H1 (cell line): Measurements from ENCODE around the gene GREB1L. TPM values are rescaled to one million over a fixed set of nuclear protein-coding genes. Genes with fewer than 3 reads are reported as not detected.

Source experiments
- CTCF ChIA-PET: fragments of 300-600 bp; sonication (Branson Sonifier 250); formaldehyde crosslinking; loops from one replicate; lab custom pipeline; 2021; ENCODE audit not compliant: partially characterized antibody; lab: Charles Lee
- POLR2A ChIA-PET: fragments of 300-600 bp; sonication (Branson Sonifier 250); formaldehyde crosslinking; loops from one replicate; lab custom pipeline; 2021; ENCODE audit warnings: inconsistent platforms; ENCODE audit not compliant: partially characterized antibody; lab: Charles Lee
- DNase-seq, 2 experiments: peaks; one replicate each; pipeline versions ENCODE4 v3.0.0 to v3.0.0-alpha.2; 2010 to 2022; ENCODE audit warnings: low spot score in 2 of 2, low read depth in 1 of 2, mixed read lengths in 1 of 2
- FAIRE-seq: peaks from 2 replicates; lab custom pipeline; 2011; peaks lifted over from hg19 to GRCh38; lab: Jason Lieb, UNC
- H2AFZ ChIP-seq: 2 replicates; pipeline ENCODE4 v1.8.1; 2012; ENCODE audit warnings: low read length, inconsistent platforms
- H2AK5ac ChIP-seq: 2 replicates; pipeline ENCODE4 v1.6.1; 2013; ENCODE audit warnings: low read depth, low read length
- H2BK120ac ChIP-seq: replicated peaks from 2 replicates; pipeline ENCODE3; 2013; ENCODE audit warnings: low read depth, low read length, inconsistent platforms
- H2BK12ac ChIP-seq: 2 replicates; pipeline ENCODE4 v1.6.1; 2013; ENCODE audit warnings: low read depth, low read length
- H2BK15ac ChIP-seq: 2 replicates; pipeline ENCODE4 v1.6.1; 2013; ENCODE audit warnings: low read length
- H2BK20ac ChIP-seq: 2 replicates; pipeline ENCODE4 v1.6.1; 2013; ENCODE audit warnings: low read length
- H2BK5ac ChIP-seq: 2 replicates; pipeline ENCODE4 v1.6.1; 2013; ENCODE audit warnings: low read depth, low read length
- H3K14ac ChIP-seq: 2 replicates; pipeline ENCODE4 v1.6.1; 2013; ENCODE audit warnings: inconsistent platforms; ENCODE audit not compliant: insufficient read length
- H3K18ac ChIP-seq: 2 replicates; pipeline ENCODE4 v1.6.1; 2013; ENCODE audit warnings: low read length; ENCODE audit errors: extremely low read depth
- H3K23ac ChIP-seq: 2 replicates; pipeline ENCODE4 v1.6.1; 2013; ENCODE audit warnings: inconsistent platforms; ENCODE audit not compliant: insufficient read length
- H3K23me2 ChIP-seq: 2 replicates; pipeline ENCODE4 v1.6.1; 2013; ENCODE audit warnings: low read depth, low read length
- H3K27ac ChIP-seq: 2 replicates; pipeline ENCODE4 v1.6.1; 2011; ENCODE audit warnings: low read depth, low read length, inconsistent platforms
- H3K27me3 ChIP-seq, 4 experiments: replicated peaks in 1 of 4; 1 replicate in 1 of 4; 2 replicates in 3 of 4; pipeline versions ENCODE4 v1.6.1 to v1.8.1; 2011 to 2013; ENCODE audit warnings: low read length in 3 of 4, mild to moderate bottlenecking in 3 of 4, inconsistent platforms in 2 of 4, mixed read lengths in 2 of 4, moderate library complexity in 1 of 4; ENCODE audit not compliant: control insufficient read depth in 3 of 4, insufficient read depth in 3 of 4; ENCODE audit errors: extremely low read depth in 1 of 4
- H3K36me3 ChIP-seq, 4 experiments: 2 replicates each; pipeline versions ENCODE4 v1.6.1 to v1.8.1; 2011 to 2013; ENCODE audit warnings: mild to moderate bottlenecking in 4 of 4, low read length in 3 of 4, moderate library complexity in 2 of 4, control low read depth in 1 of 4, inconsistent platforms in 1 of 4; ENCODE audit not compliant: insufficient read depth in 4 of 4, control insufficient read depth in 2 of 4
- H3K4ac ChIP-seq: replicated peaks from 2 replicates; pipeline ENCODE3; 2013; ENCODE audit warnings: low read length, low read depth, mixed read lengths, inconsistent platforms; ENCODE audit not compliant: insufficient read length
- H3K4me1 ChIP-seq, 4 experiments: replicated peaks in 1 of 4; 1 replicate in 1 of 4; 2 replicates in 3 of 4; pipeline versions ENCODE4 v1.6.1 to v1.8.1; 2011 to 2013; ENCODE audit warnings: low read length in 3 of 4, inconsistent platforms in 2 of 4, mixed read lengths in 1 of 4; ENCODE audit not compliant: insufficient read depth in 4 of 4, control insufficient read depth in 3 of 4
- H3K4me2 ChIP-seq, 2 experiments: 2 replicates each; pipeline versions ENCODE4 v1.6.1 to v1.8.1; 2011 to 2013; ENCODE audit warnings: low read depth in 2 of 2, low read length in 2 of 2, control low read depth in 1 of 2, inconsistent platforms in 1 of 2, mild to moderate bottlenecking in 1 of 2; ENCODE audit not compliant: insufficient read depth in 1 of 2
- H3K4me3 ChIP-seq, 4 experiments: fragments of 200-600, 300-600 bp in 1 of 4; sonication (generic), shearing (Covaris generic), sonication (Bioruptor Twin) in 1 of 4; 2 replicates each; pipeline versions ENCODE4 v1.5.1 to v1.8.1; 2011 to 2016; ENCODE audit warnings: low read length in 4 of 4, low read depth in 3 of 4, control low read depth in 2 of 4, inconsistent platforms in 2 of 4, mild to moderate bottlenecking in 2 of 4, mixed read lengths in 1 of 4, moderate library complexity in 1 of 4; ENCODE audit not compliant: insufficient read depth in 2 of 4; ENCODE audit errors: extremely low read depth in 1 of 4
- H3K56ac ChIP-seq: replicated peaks from 2 replicates; pipeline ENCODE3; 2013; ENCODE audit warnings: low read depth, mild to moderate bottlenecking, mixed read lengths, low read length, inconsistent platforms; ENCODE audit not compliant: insufficient read length
- H3K79me1 ChIP-seq: 2 replicates; pipeline ENCODE4 v1.6.1; 2013; ENCODE audit warnings: low read depth, low read length, control low read depth
- H3K79me2 ChIP-seq, 2 experiments: 2 replicates each; pipeline versions ENCODE4 v1.6.1 to v1.8.1; 2012 to 2013; ENCODE audit warnings: low read length in 2 of 2, mild to moderate bottlenecking in 2 of 2, inconsistent platforms in 1 of 2; ENCODE audit not compliant: insufficient read depth in 2 of 2, control insufficient read depth in 1 of 2
- H3K9ac ChIP-seq, 4 experiments: replicated peaks in 1 of 4; 1 replicate in 1 of 4; 2 replicates in 3 of 4; pipeline versions ENCODE4 v1.6.1 to v1.8.1; 2011 to 2013; ENCODE audit warnings: low read depth in 3 of 4, low read length in 3 of 4, control low read depth in 2 of 4, mild to moderate bottlenecking in 2 of 4, moderate library complexity in 2 of 4, inconsistent platforms in 1 of 4; ENCODE audit errors: extremely low read depth in 1 of 4
- H3K9me3 ChIP-seq, 2 experiments: 2 replicates each; pipeline versions ENCODE4 v1.6.1 to v1.8.1; 2012 to 2013; ENCODE audit warnings: mild to moderate bottlenecking in 2 of 2, moderate library complexity in 2 of 2, control low read depth in 1 of 2, inconsistent platforms in 1 of 2, low read depth in 1 of 2, low read length in 1 of 2, mixed read lengths in 1 of 2; ENCODE audit not compliant: insufficient read depth in 2 of 2
- H4K20me1 ChIP-seq, 2 experiments: replicated peaks in 1 of 2; 2 replicates each; pipeline versions ENCODE3 to v1.8.1; 2011 to 2013; ENCODE audit warnings: inconsistent platforms in 2 of 2, low read length in 2 of 2, mild to moderate bottlenecking in 1 of 2; ENCODE audit not compliant: insufficient read depth in 2 of 2, control insufficient read depth in 1 of 2
- H4K5ac ChIP-seq: 2 replicates; pipeline ENCODE4 v1.6.1; 2013; ENCODE audit warnings: low read length, low read depth, mixed read lengths, inconsistent platforms; ENCODE audit not compliant: insufficient read length
- H4K8ac ChIP-seq: 2 replicates; pipeline ENCODE4 v1.8.0; 2013; ENCODE audit warnings: mild to moderate bottlenecking, moderate library complexity, low read length, inconsistent platforms; ENCODE audit not compliant: insufficient read depth; ENCODE audit errors: extremely low read depth
- H4K91ac ChIP-seq: replicated peaks from 2 replicates; pipeline ENCODE3; 2013; ENCODE audit warnings: low read length, mixed read lengths, inconsistent platforms; ENCODE audit not compliant: insufficient read length
- ASH2L ChIP-seq: fragments of 200-600, 300-600 bp; sonication (generic); IDR thresholded peaks from one replicate; pipeline ENCODE4 v1.7.1; 2017; ENCODE audit warnings: low read length
- CTBP2 ChIP-seq: IDR thresholded peaks from 2 replicates; pipeline ENCODE4 v1.7.0; 2011; ENCODE audit warnings: borderline replicate concordance, mild to moderate bottlenecking, moderate library complexity, mixed read lengths, low read length; ENCODE audit not compliant: insufficient read depth, insufficient read length
- NRF1 ChIP-seq: IDR thresholded peaks from 2 replicates; pipeline ENCODE4 v1.6.1; 2011; ENCODE audit warnings: mild to moderate bottlenecking, low read depth, low read length, improper control_type of control experiment
- POU5F1 ChIP-seq: IDR thresholded peaks from 2 replicates; pipeline ENCODE4 v1.6.1; 2011; ENCODE audit warnings: low read depth, mild to moderate bottlenecking, low read length, moderate library complexity
- RAD21 ChIP-seq, 2 experiments: IDR thresholded peaks in 1 of 2; conservative IDR thresholded peaks in 1 of 2; 2 replicates each; pipeline ENCODE4 v1.6.1; 2011; ENCODE audit warnings: low read depth in 2 of 2, low read length in 2 of 2, improper control_type of control experiment in 1 of 2, inconsistent platforms in 1 of 2, mild to moderate bottlenecking in 1 of 2, moderate library complexity in 1 of 2
- RFX5 ChIP-seq: IDR thresholded peaks from 2 replicates; pipeline ENCODE4 v1.6.1; 2011; ENCODE audit warnings: low read depth, low read length, improper control_type of control experiment, borderline replicate concordance
- TAF1 ChIP-seq: IDR thresholded peaks from 2 replicates; pipeline ENCODE4 v1.6.1; 2011; ENCODE audit warnings: mild to moderate bottlenecking, low read depth, low read length
- ZNF274 ChIP-seq: IDR thresholded peaks from 2 replicates; pipeline ENCODE4 v1.7.0; 2012; ENCODE audit warnings: low read length, borderline replicate concordance; ENCODE audit errors: extremely low read depth
- WGBS, 2 experiments: shearing (Covaris generic) in 1 of 2; methylation state at CpG; one replicate each; pipeline versions ENCODE4 v1.1.6 to v1.1.7; 2013 to 2015; ENCODE audit warnings: low lambda C conversion rate in 2 of 2, mixed read lengths in 2 of 2, inconsistent platforms in 1 of 2, low coverage in 1 of 2, missing lambda C conversion rate in 1 of 2; ENCODE audit not compliant: insufficient replicate concordance in 2 of 2, insufficient coverage in 1 of 2, insufficient read length in 1 of 2; ENCODE audit errors: extremely low coverage in 1 of 2, missing lambda C conversion rate in 1 of 2; 5-methylcytosine and 5-hydroxymethylcytosine counted together
- polyA plus RNA-seq, 7 experiments: library from polyadenylated mRNA; depleted of rRNA in 3 of 7; stranded (reverse) in 5 of 7; unstranded in 2 of 7; fragments of >200 nt in 5 of 7; fragments of 200-250 nt in 2 of 7; gene quantifications; 1 replicate in 5 of 7; 2 replicates in 1 of 7; 4 replicates in 1 of 7; pipeline versions ENCODE4 v1.2.1 to v1.2.3, GENCODE V29; 2011 to 2013; ENCODE audit warnings: missing spikeins in 2 of 7, mixed read lengths in 2 of 7
- total RNA-seq: library from RNA; stranded (reverse); fragmentation: NEBNext Ultra II Directional; extraction: Animal tissue kit (Norgen Biotek cat#: 25700); gene quantifications from 2 replicates; pipeline ENCODE4 v1.2.1, GENCODE V29; 2021
- TF ChIP-seq, protein P1 (sequence below): IDR thresholded peaks from 2 replicates; pipeline ENCODE4 v1.6.1; 2012; ENCODE audit warnings: inconsistent platforms

GREB1L gene
- total and polyA plus RNA-seq, 2 of the 8 experiments (the other 6 are each of a cell fraction or from before 2014, with no cell fraction given) = 0.34 to 1.6 TPM

DNA sequence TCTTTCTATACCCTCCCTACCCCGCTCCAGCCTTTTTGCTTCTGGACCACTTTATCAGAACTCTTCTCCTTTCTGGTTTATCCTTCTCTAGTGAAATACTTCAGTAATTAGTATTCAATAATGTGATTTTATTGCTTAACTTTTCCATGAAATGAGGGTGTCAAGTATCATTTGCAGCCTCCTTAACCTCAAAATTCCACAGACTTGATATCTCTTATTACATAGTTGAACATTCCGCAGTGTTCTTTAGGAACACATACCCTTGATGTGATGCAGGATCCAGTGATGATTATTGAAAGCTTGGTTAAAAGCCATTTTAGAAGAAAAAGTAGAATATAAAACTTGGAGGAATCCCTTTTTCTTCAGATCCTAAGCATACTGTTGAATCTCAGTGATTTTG, 94.8 kb downstream of the GREB1L start:
- H3K27ac ChIP-seq = no peak overlapping the region
- H2BK20ac ChIP-seq = no peak overlapping the region

More for the DNA sequence above, 94.8 kb downstream of the GREB1L start:
- Histone ChIP-seq H3K27me3 (no peaks in the 10 kb centered on the region), H3K23ac (no peak overlapping the region), H2BK120ac (no peak overlapping the region), H3K9ac (no peak overlapping the region), H2BK12ac (no peak overlapping the region), H3K18ac (no peak overlapping the region), H3K79me2 (no peaks in the 10 kb centered on the region), H3K4me1 (peaks cover 0 to 5% (median 0%) of the 10 kb centered on the region in 4 experiments; a peak in 1 of 7 replicates), H4K20me1 (no peaks in the 10 kb centered on the region), H3K56ac (no peak overlapping the region), H4K5ac (no peak overlapping the region), H3K4me2 (no peak overlapping the region), H2BK5ac (no peak overlapping the region), H2AFZ (no peak overlapping the region), H3K9me3 (no peaks in the 10 kb centered on the region), H3K4ac (no peak overlapping the region), H2BK15ac (no peak overlapping the region), H3K79me1 (no peaks in the 10 kb centered on the region), H2AK5ac (no peak overlapping the region), H3K4me3 (no peak overlapping the region), H3K23me2 (no peaks in the 10 kb centered on the region), H4K91ac (no peak overlapping the region), H3K36me3 (no peaks in the 10 kb centered on the region), H4K8ac (no peak overlapping the region), H3K14ac (no peak overlapping the region)
- 89% methylated on average over 2 of the region's 2 CpGs; no CpG with 5 or more reads in 1 of the 2 experiments for WGBS, 2 experiments
- DNase-seq = no peak
- no peak for FAIRE-seq
- TF ChIP-seq CTBP2 (no peak), TAF1 (no peak), RFX5 (no peak), POU5F1 (no peak), ASH2L (no peak), NRF1 (no peak), RAD21 (IDR thresholded peaks at IDR 0.05 in 1 of 2, conservative IDR thresholded peaks at IDR 0.05 in 1 of 2; ENCODE audit: low read depth in 2 of 2, low read length in 2 of 2) (no peak), ZNF274 (no peak)
- TF ChIP-seq, protein P1, sequence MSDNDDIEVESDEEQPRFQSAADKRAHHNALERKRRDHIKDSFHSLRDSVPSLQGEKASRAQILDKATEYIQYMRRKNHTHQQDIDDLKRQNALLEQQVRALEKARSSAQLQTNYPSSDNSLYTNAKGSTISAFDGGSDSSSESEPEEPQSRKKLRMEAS = no peak
- POLR2A ChIA-PET = no interaction called here
- CTCF ChIA-PET = interaction anchor here (1.6 kb wide), 1 partner anchor 142 kb away, joined by 4 read pairs; no protein-coding TSS in a partner anchor
